Neural progenitor cell (in vitro differentiated cells): Measurements from ENCODE around the gene CRTC1. TPM values are rescaled to one million over a fixed set of nuclear protein-coding genes. Genes with fewer than 3 reads are reported as not detected.

ENCODE experiments used
- DNase-seq: peaks from one replicate; pipeline ENCODE4 v3.0.0-alpha.2; 2016; ENCODE audit warnings: low spot score
- H2AFZ ChIP-seq: fragments of 200-600 bp; sonication (generic); replicated peaks from 2 replicates; pipeline ENCODE4 v1.6.1; 2016; ENCODE audit warnings: antibody characterized with exemption
- H3F3A ChIP-seq: fragments of 200-600 bp; sonication (generic); 2 replicates; pipeline ENCODE4 v1.6.1; 2016; ENCODE audit warnings: antibody characterized with exemption, low read depth
- H3K27ac ChIP-seq: fragments of 200-600 bp; sonication (generic); 2 replicates; pipeline ENCODE4 v1.5.1; 2016; ENCODE audit warnings: mild to moderate bottlenecking
- H3K27me3 ChIP-seq: fragments of 200-600 bp; sonication (generic); 2 replicates; pipeline ENCODE4 v1.6.1; 2016; ENCODE audit warnings: mild to moderate bottlenecking, moderate library complexity
- H3K36me3 ChIP-seq: fragments of 200-600 bp; sonication (generic); 2 replicates; pipeline ENCODE4 v1.5.1; 2016
- H3K4me1 ChIP-seq: fragments of 200-600 bp; sonication (generic); 2 replicates; pipeline ENCODE4 v1.6.1; 2016; ENCODE audit warnings: mixed run types
- H3K4me2 ChIP-seq: fragments of 200-600 bp; sonication (generic); 2 replicates; pipeline ENCODE4 v1.6.1; 2016
- H3K4me3 ChIP-seq: fragments of 200-600 bp; sonication (generic); 2 replicates; pipeline ENCODE4 v1.5.1; 2016
- H3K79me2 ChIP-seq: fragments of 200-600 bp; sonication (generic); 2 replicates; pipeline ENCODE4 v1.6.1; 2016; ENCODE audit warnings: low read depth
- H3K9ac ChIP-seq: fragments of 200-600 bp; sonication (generic); 2 replicates; pipeline ENCODE4 v1.6.1; 2016
- H3K9me3 ChIP-seq: fragments of 200-600 bp; sonication (generic); 2 replicates; pipeline ENCODE4 v1.5.1; 2016; ENCODE audit warnings: low read depth
- H4K20me1 ChIP-seq: fragments of 200-600 bp; sonication (generic); 2 replicates; pipeline ENCODE4 v1.6.1; 2016; ENCODE audit warnings: low read depth
- H3K27ac Mint-ChIP-seq: 3 replicates; pipeline ENCODE4 v1.8.0; 2021; ENCODE audit warnings: mixed read lengths
- H3K27me3 Mint-ChIP-seq: 2 replicates; pipeline ENCODE4 v1.8.0; 2022; ENCODE audit warnings: low read depth, mild to moderate bottlenecking, inconsistent platforms, moderate library complexity, mixed read lengths; ENCODE audit not compliant: insufficient read depth
- H3K36me3 Mint-ChIP-seq: 3 replicates; pipeline ENCODE4 v1.8.0; 2021; ENCODE audit warnings: mixed read lengths
- H3K4me1 Mint-ChIP-seq: 3 replicates; pipeline ENCODE4 v1.8.0; 2021; ENCODE audit warnings: mixed read lengths
- H3K4me3 Mint-ChIP-seq: 3 replicates; pipeline ENCODE4 v1.8.0; 2021; ENCODE audit warnings: mild to moderate bottlenecking, moderate library complexity, mixed read lengths
- H3K9me3 Mint-ChIP-seq: 3 replicates; pipeline ENCODE4 v1.8.0; 2020; ENCODE audit warnings: mixed read lengths
- EZH2 ChIP-seq: fragments of 200-600 bp; sonication (generic); IDR thresholded peaks from 2 replicates; pipeline ENCODE4 v1.6.1; 2017; ENCODE audit warnings: antibody characterized with exemption, mild to moderate bottlenecking, moderate library complexity
- EZH2phosphoT487 ChIP-seq: fragments of 200-600 bp; sonication (generic); IDR thresholded peaks from 2 replicates; pipeline ENCODE4 v1.6.1; 2017; ENCODE audit warnings: antibody characterized with exemption
- total RNA-seq: library from RNA; depleted of rRNA; stranded (reverse); fragments of >200 nt; gene quantifications from 2 replicates; pipeline ENCODE4 v1.2.3, GENCODE V29; 2015; ENCODE audit warnings: low replicate concordance
- TF ChIP-seq, protein P1 (sequence below): fragments of 200-600 bp; sonication (generic); IDR thresholded peaks from 2 replicates; pipeline ENCODE4 v1.5.1; 2017; ENCODE audit warnings: antibody characterized with exemption, mild to moderate bottlenecking

The CRTC1 gene
- total RNA-seq, 1 donor from 2014 or later: 2.4 TPM

DNA sequence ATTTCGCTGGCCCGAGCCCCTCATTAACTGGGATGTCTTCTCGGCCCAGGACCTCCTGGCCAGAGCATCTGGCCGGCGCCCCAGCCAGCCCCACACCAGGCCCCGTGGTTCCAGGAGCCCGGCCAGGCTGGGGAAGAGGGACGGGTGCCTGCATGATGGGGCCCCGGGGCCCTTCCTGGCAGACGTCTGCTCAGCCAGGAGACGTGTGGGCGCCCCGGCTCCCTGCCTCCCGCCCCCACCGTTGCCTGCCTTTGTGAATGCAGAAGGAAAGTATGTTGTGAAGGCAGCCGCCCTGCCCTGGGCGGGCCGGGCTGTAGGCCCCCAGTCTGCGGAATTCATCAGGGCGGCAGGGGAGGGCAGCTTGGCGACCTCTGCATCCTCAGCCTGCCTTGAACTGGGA lies 112.1 kb downstream of the CRTC1 start:
- Histone ChIP-seq H4K20me1 (peaks cover 20% of the 10 kb centered on the region), H3K79me2 (no peaks in the 10 kb centered on the region), H2AFZ (no peak overlapping the region), H3K27me3 (peaks cover 100% of the 10 kb centered on the region), H3K27ac (no peak overlapping the region), H3K9me3 (no peaks in the 10 kb centered on the region), H3K4me2 (no peak overlapping the region), H3K9ac (no peak overlapping the region), H3K4me3 (no peak overlapping the region), H3F3A (no peaks in the 10 kb centered on the region), H3K4me1 (peaks cover 3% of the 10 kb centered on the region), H3K36me3 (no peaks in the 10 kb centered on the region)
- Mint-ChIP-seq H3K36me3 (no peaks in the 10 kb centered on the region), H3K27me3 (peaks cover 46% of the 10 kb centered on the region), H3K4me3 (no peak overlapping the region), H3K27ac (no peak overlapping the region), H3K9me3 (no peaks in the 10 kb centered on the region), H3K4me1 (peaks cover 5% of the 10 kb centered on the region)
- peak; percentile 64 for DNase-seq
- TF ChIP-seq, protein P1, sequence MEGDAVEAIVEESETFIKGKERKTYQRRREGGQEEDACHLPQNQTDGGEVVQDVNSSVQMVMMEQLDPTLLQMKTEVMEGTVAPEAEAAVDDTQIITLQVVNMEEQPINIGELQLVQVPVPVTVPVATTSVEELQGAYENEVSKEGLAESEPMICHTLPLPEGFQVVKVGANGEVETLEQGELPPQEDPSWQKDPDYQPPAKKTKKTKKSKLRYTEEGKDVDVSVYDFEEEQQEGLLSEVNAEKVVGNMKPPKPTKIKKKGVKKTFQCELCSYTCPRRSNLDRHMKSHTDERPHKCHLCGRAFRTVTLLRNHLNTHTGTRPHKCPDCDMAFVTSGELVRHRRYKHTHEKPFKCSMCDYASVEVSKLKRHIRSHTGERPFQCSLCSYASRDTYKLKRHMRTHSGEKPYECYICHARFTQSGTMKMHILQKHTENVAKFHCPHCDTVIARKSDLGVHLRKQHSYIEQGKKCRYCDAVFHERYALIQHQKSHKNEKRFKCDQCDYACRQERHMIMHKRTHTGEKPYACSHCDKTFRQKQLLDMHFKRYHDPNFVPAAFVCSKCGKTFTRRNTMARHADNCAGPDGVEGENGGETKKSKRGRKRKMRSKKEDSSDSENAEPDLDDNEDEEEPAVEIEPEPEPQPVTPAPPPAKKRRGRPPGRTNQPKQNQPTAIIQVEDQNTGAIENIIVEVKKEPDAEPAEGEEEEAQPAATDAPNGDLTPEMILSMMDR: no peak
- peak; percentile 41 for TF ChIP-seq EZH2

DNA sequence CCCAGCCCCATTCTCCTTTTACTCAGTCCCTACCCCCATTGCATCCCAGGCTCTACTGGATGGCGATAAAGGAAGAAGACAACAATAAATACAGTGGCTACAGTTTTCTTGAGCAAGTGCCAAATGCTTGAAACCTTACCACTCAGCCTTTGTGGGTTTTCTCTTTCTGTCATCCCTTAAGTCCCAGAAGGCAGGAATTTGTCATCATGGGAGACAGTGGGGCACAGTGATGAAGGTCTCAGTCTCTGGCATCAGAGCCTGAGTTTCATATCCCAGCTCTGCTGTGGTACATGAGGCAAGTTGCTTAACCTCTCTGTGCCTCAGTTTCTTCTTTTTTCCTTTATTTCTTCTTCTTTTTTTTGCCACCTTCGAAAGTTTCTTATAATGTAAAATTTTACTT lies 112.8 kb downstream of the CRTC1 start:
- Histone ChIP-seq H3K36me3 (no peaks in the 10 kb centered on the region), H3F3A (no peaks in the 10 kb centered on the region), H3K4me3 (no peak overlapping the region), H3K9ac (no peak overlapping the region), H3K4me1 (peaks cover 3% of the 10 kb centered on the region), H4K20me1 (peaks cover 13% of the 10 kb centered on the region), H3K79me2 (no peaks in the 10 kb centered on the region), H3K4me2 (no peak overlapping the region), H3K9me3 (no peaks in the 10 kb centered on the region), H2AFZ (no peak overlapping the region), H3K27me3 (peaks cover 100% of the 10 kb centered on the region), H3K27ac (no peak overlapping the region)
- DNase-seq: no peak
- TF ChIP-seq, protein P1: no peak
- TF ChIP-seq EZH2: no peak
- TF ChIP-seq EZH2phosphoT487: no peak
- Mint-ChIP-seq H3K4me3 (no peak overlapping the region), H3K4me1 (peaks cover 5% of the 10 kb centered on the region), H3K36me3 (no peaks in the 10 kb centered on the region), H3K9me3 (no peaks in the 10 kb centered on the region), H3K27me3 (peaks cover 44% of the 10 kb centered on the region), H3K27ac (no peak overlapping the region)

DNA sequence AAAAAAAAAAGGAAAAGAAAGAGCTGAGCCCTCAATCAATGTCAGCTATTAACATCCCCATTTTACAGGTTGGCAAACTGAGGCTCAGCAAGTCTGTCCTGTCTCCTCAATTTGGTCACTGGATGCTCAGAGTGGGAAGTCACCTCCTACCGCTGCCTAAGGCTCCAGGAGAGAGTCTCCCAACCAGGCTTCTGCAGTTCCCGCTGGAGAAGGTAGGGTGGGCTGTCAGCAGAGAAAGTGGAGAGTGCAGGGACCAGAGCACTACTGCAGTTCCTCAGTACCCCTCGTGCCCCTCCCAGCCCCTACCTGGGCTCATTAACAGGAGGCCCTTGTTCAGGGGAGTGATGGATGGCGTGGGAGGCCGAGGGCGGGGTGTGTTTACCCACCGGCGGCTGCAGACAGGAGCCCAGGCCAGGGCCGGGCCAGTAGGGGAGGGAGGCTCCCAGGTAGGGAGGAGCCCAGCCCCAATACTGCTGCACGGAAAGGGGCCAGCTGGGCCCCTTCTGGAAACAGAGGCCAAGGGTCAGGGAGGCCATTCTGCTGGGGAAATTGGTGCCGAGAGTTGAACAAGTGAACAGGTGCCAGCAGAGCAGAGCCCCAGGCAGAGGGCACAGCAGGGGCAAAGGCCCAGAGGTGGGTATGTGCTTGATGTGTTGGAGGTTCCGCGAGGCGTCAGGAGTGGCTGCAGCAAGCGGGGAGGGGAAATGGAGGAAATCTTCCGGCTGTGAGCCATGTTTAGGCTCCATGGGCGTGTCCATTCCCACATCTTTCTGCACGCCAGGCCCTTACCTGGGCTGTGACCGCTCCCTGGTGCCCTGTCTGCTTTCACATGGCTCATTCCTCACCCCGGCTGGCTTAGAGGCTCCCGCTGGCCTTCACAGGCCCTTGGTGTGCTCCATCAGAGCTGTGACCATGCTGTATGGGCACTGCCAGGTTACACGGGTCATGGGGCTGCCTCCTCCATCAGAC lies 115.2 kb downstream of the CRTC1 start:
- DNase-seq: peak; percentile 34
- H3K27ac Mint-ChIP-seq: no peak overlapping the region
- H3K27ac ChIP-seq: no peak overlapping the region
- no peak overlapping the region for H3K9ac ChIP-seq
- H3K27me3 ChIP-seq: peaks cover 98% of the 10 kb centered on the region
- H3K36me3 Mint-ChIP-seq: no peaks in the 10 kb centered on the region
- H3K27me3 Mint-ChIP-seq: peaks cover 39% of the 10 kb centered on the region
- H3K9me3 ChIP-seq: no peaks in the 10 kb centered on the region
- no peak overlapping the region for H3K4me3 ChIP-seq
- peaks cover 5% of the 10 kb centered on the region for H3F3A ChIP-seq
- H3K4me2 ChIP-seq: no peak overlapping the region
- no peaks in the 10 kb centered on the region for H3K79me2 ChIP-seq
- no peaks in the 10 kb centered on the region for H3K36me3 ChIP-seq
- no peaks in the 10 kb centered on the region for H3K9me3 Mint-ChIP-seq
- H3K4me1 Mint-ChIP-seq: peaks cover 8% of the 10 kb centered on the region
- H3K4me3 Mint-ChIP-seq: no peak overlapping the region
- no peaks in the 10 kb centered on the region for H4K20me1 ChIP-seq
- peaks cover 3% of the 10 kb centered on the region for H3K4me1 ChIP-seq
- TF ChIP-seq EZH2 (no peak), EZH2phosphoT487 (no peak)
- TF ChIP-seq, protein P1: no peak
- no peak overlapping the region for H2AFZ ChIP-seq
